ENCODE measurements around the gene JAG2. TPM values are rescaled to one million over a fixed set of nuclear protein-coding genes. Genes with fewer than 3 reads are reported as not detected.

Gene JAG2
- total RNA-seq, 4 donors from 2014 or later: 5.0 to 19.0 (median 13.9) TPM

GRCh38 chr14:105187116-105187515, 18.5 kb upstream of the JAG2 start:
- Histone ChIP-seq H3K36me3 (no peaks in the 10 kb centered on the region), H3K9me3 (peaks cover 0 to 10% (median 6%) of the 10 kb centered on the region in 4 donors), H3K27ac (replicated peaks in 1 of 4) (no peak overlapping the region), H3K4me3 (no peak overlapping the region), H3K27me3 (peaks cover 0 to 49% (median 3%) of the 10 kb centered on the region in 4 donors), H3K4me1 (peaks cover 2 to 8% (median 6%) of the 10 kb centered on the region in 4 donors)
- intact Hi-C loops (cut with DNase I): no loop called here
- DNase-seq (ENCODE audit: extremely low spot score): no peak
- WGBS: 67% methylated on average over 4 of the region's 4 CpGs
- TF ChIP-seq POLR2A (IDR thresholded peaks at IDR 0.05; ENCODE audit: low read depth) (no peak), EP300 (IDR thresholded peaks at IDR 0.05) (no peak), CTCF (IDR thresholded peaks at IDR 0.05) (no peak), POLR2AphosphoS5 (IDR thresholded peaks at IDR 0.05) (no peak)

GRCh38 chr14:105185973-105186372, 17.4 kb upstream of the JAG2 start:
- no peak for TF ChIP-seq POLR2A (IDR thresholded peaks at IDR 0.05; ENCODE audit: low read depth)
- TF ChIP-seq EP300 (IDR thresholded peaks at IDR 0.05): no peak
- no peak for TF ChIP-seq CTCF (IDR thresholded peaks at IDR 0.05)
- TF ChIP-seq POLR2AphosphoS5 (IDR thresholded peaks at IDR 0.05): no peak
- H3K27ac ChIP-seq (replicated peaks in 1 of 4): no peak overlapping the region
- DNase-seq (ENCODE audit: extremely low spot score): no peak
- H3K36me3 ChIP-seq: no peaks in the 10 kb centered on the region
- H3K27me3 ChIP-seq: peaks cover 0 to 38% (median 0%) of the 10 kb centered on the region in 4 donors
- H3K4me3 ChIP-seq: no peak overlapping the region
- WGBS: 39% methylated on average over 4 of the region's 4 CpGs
- intact Hi-C loops (cut with DNase I): no loop called here
- peaks cover 0 to 10% (median 6%) of the 10 kb centered on the region in 4 donors for H3K9me3 ChIP-seq
- peaks cover 8 to 18% (median 14%) of the 10 kb centered on the region in 4 donors for H3K4me1 ChIP-seq

- no peak for DNase-seq (ENCODE audit: extremely low spot score)
- Histone ChIP-seq H3K27me3 (peaks cover 0 to 33% (median 0%) of the 10 kb centered on the region in 4 donors), H3K9me3 (peaks cover 0 to 10% (median 6%) of the 10 kb centered on the region in 4 donors), H3K4me3 (no peak overlapping the region), H3K36me3 (no peaks in the 10 kb centered on the region), H3K4me1 (peaks cover 14 to 27% (median 21%) of the 10 kb centered on the region in 4 donors), H3K27ac (replicated peaks in 1 of 4) (no peak overlapping the region)
- WGBS: 84% methylated on average over 15 of the region's 18 CpGs
- TF ChIP-seq POLR2A (IDR thresholded peaks at IDR 0.05; ENCODE audit: low read depth) (no peak), CTCF (IDR thresholded peaks at IDR 0.05) (no peak), EP300 (IDR thresholded peaks at IDR 0.05) (no peak)
- intact Hi-C loops (cut with DNase I): no loop called here
Observed at GRCh38 chr14:105185001-105185400, 16.4 kb upstream of the JAG2 start.

GRCh38 chr14:105184461-105184860, 15.9 kb upstream of the JAG2 start:
- H3K9me3 ChIP-seq: peaks cover 0 to 10% (median 6%) of the 10 kb centered on the region in 4 donors
- whole genome bisulfite sequencing: 80% methylated on average over 4 of the region's 9 CpGs
- no peak overlapping the region for H3K27ac ChIP-seq (replicated peaks in 1 of 4)
- H3K27me3 ChIP-seq: peaks cover 0 to 33% (median 0%) of the 10 kb centered on the region in 4 donors
- intact Hi-C loops (cut with DNase I): no loop called here
- no peak overlapping the region for H3K4me3 ChIP-seq
- H3K36me3 ChIP-seq: no peaks in the 10 kb centered on the region
- TF ChIP-seq POLR2AphosphoS5 (IDR thresholded peaks at IDR 0.05) (no peak), EP300 (IDR thresholded peaks at IDR 0.05) (no peak), CTCF (IDR thresholded peaks at IDR 0.05) (no peak), POLR2A (IDR thresholded peaks at IDR 0.05; ENCODE audit: low read depth) (no peak)
- peaks cover 14 to 32% (median 24%) of the 10 kb centered on the region in 4 donors for H3K4me1 ChIP-seq
- no peak for DNase-seq (ENCODE audit: extremely low spot score)
